Uterus (tissue), 4 donors: ENCODE results near the gene PAX2. TPM values are rescaled to one million over a fixed set of nuclear protein-coding genes. Genes with fewer than 3 reads are reported as not detected.

ENCODE experiments used
- DNase-seq, 2 donors: peaks; one replicate each; pipeline ENCODE4 v3.0.0-alpha.2; 2019 to 2020
- H3K27ac ChIP-seq, 2 donors: fragments of 200-600 bp; sonication (generic); 1 replicate in 1 of 2; 2 replicates in 1 of 2; pipeline ENCODE4 v1.5.1; 2016 to 2018
- H3K27me3 ChIP-seq, 2 donors: fragments of 200-600 bp; sonication (generic); one replicate each; pipeline ENCODE4 v1.5.1; 2018 to 2019; ENCODE audit warnings: control low read depth in 1 of 2
- H3K36me3 ChIP-seq, 2 donors: fragments of 200-600 bp; sonication (generic); one replicate each; pipeline ENCODE4 v1.5.1; 2019; ENCODE audit warnings: control low read depth in 1 of 2
- H3K4me1 ChIP-seq, 2 donors: fragments of 200-600 bp; sonication (generic); one replicate each; pipeline ENCODE4 v1.5.1; 2018 to 2019; ENCODE audit warnings: control low read depth in 1 of 2
- H3K4me3 ChIP-seq, 2 donors: fragments of 200-600 bp; sonication (generic); 1 replicate in 1 of 2; 2 replicates in 1 of 2; pipeline ENCODE4 v1.5.1; 2018 to 2019; ENCODE audit warnings: mild to moderate bottlenecking in 1 of 2
- H3K9me3 ChIP-seq, 2 donors: fragments of 200-600 bp; sonication (generic); one replicate each; pipeline ENCODE4 v1.5.1; 2019; ENCODE audit warnings: control low read depth in 1 of 2
- POLR2A ChIP-seq, 2 donors: fragments of 450-650 bp; IDR thresholded peaks; one replicate each; pipeline ENCODE4 v1.6.1; 2016; ENCODE audit warnings: antibody characterized with exemption in 2 of 2, mild to moderate bottlenecking in 1 of 2, moderate library complexity in 1 of 2
- intact Hi-C: fragments of 100-400 bp; cut with DNase I; formaldehyde crosslinking; loops from one replicate; pipeline ENCODE4 v1.15.1; 2023; ENCODE audit warnings: low total_unique reads
- total RNA-seq, 4 donors: library from RNA; depleted of rRNA in 3 of 4; stranded (reverse); fragments of >200 nt in 3 of 4; gene quantifications; one replicate each; pipeline versions ENCODE4 v1.1.0 to v1.2.4, GENCODE V29; 2014 to 2023
- TF ChIP-seq, protein P1 (sequence below), 4 experiments: fragments of 200-600 bp in 2 of 4; fragments of 450-650 bp in 2 of 4; sonication (generic) in 2 of 4; IDR thresholded peaks; one replicate each; pipeline ENCODE4 v1.5.1; 2016 to 2019; ENCODE audit warnings: antibody characterized with exemption in 4 of 4, mild to moderate bottlenecking in 2 of 4, moderate library complexity in 1 of 4
- donor health status: DM: yes; HTN: yes; CAD: no.

PAX2 gene
- total RNA-seq, 4 donors from 2014 or later: 0.64 to 39.7 (median 21.3) TPM; not detected in 1

DNA sequence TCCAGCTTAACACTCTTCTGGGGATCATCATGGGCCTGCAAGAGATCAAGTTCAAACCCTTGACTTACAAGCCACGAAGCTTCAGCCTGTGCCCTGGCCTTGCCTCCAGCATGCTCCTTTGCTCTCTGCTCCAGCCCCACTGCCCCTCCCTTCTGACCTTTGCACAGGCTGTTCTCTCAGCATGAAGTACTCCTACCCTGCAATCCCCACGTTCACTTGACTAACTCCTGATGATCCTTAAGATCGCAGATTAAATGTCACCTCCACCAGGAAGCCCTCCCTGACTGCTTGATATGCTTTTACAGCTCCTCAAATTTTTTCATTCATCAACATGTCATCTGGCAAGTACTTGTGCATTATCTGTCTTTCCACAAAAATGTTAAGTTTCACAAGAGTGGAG is 91.9 kb downstream of the PAX2 start:
- Histone ChIP-seq H3K27me3 (no peaks in the 10 kb centered on the region), H3K4me3 (no peak overlapping the region), H3K27ac (no peak overlapping the region), H3K9me3 (no peaks in the 10 kb centered on the region), H3K4me1 (no peaks in the 10 kb centered on the region), H3K36me3 (no peaks in the 10 kb centered on the region)
- no peak for DNase-seq
- intact Hi-C loops: no loop called here
- TF ChIP-seq, protein P1, sequence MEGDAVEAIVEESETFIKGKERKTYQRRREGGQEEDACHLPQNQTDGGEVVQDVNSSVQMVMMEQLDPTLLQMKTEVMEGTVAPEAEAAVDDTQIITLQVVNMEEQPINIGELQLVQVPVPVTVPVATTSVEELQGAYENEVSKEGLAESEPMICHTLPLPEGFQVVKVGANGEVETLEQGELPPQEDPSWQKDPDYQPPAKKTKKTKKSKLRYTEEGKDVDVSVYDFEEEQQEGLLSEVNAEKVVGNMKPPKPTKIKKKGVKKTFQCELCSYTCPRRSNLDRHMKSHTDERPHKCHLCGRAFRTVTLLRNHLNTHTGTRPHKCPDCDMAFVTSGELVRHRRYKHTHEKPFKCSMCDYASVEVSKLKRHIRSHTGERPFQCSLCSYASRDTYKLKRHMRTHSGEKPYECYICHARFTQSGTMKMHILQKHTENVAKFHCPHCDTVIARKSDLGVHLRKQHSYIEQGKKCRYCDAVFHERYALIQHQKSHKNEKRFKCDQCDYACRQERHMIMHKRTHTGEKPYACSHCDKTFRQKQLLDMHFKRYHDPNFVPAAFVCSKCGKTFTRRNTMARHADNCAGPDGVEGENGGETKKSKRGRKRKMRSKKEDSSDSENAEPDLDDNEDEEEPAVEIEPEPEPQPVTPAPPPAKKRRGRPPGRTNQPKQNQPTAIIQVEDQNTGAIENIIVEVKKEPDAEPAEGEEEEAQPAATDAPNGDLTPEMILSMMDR (IDR thresholded peaks at IDR 0.05): no peak
- no peak for TF ChIP-seq POLR2A (IDR thresholded peaks at IDR 0.05)

DNA sequence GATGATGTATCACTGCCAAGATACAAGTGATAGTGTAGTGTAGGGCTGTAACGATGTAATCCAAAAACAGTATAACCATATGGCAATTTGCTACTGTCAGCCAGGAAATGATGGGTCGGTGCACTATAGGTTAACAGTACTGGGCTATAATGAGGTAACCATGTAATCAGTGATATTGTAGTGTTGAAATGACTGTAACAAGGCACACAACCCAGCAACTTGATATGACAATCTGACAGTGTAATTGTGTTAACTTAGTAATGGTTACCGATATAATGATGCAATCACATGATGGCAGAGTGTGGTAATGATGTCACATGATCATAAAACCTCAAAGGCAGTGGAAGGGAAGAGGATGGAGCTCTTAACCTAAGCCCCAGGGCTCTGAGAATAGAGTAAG is 93.6 kb downstream of the PAX2 start:
- H3K27me3 ChIP-seq: peaks cover 0 to 3% of the 10 kb centered on the region in 2 donors

DNA sequence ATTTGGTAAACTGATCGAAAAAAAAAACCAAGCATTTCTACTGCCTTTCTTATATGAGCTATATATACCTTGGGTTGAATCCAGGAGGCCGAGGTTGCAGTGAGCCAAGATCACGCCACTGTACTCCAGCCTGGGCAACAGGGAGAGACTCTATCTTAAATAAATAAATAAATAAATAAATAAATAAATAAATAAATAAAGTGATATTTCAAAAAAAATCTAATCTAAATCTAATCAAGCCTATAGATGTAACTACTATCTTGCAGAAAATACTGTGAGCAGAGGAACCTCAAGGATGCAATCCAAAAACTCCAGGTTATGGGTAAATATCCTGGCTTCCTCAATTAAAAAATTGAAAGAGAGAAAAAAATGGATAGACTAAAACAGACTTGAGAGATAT is 96.1 kb downstream of the PAX2 start:
- no peaks in the 10 kb centered on the region for H3K4me1 ChIP-seq
- H3K36me3 ChIP-seq: no peaks in the 10 kb centered on the region
- peaks cover 0 to 10% of the 10 kb centered on the region in 2 donors for H3K27me3 ChIP-seq
- intact Hi-C loops: no loop called here
- no peak for DNase-seq
- no peaks in the 10 kb centered on the region for H3K9me3 ChIP-seq
- H3K27ac ChIP-seq: no peak overlapping the region
- no peak overlapping the region for H3K4me3 ChIP-seq
- no peak for TF ChIP-seq POLR2A (IDR thresholded peaks at IDR 0.05)
- TF ChIP-seq, protein P1 (IDR thresholded peaks at IDR 0.05): no peak

More for the DNA sequence above, 93.6 kb downstream of the PAX2 start:
- intact Hi-C loops: no loop called here
- Histone ChIP-seq H3K4me3 (no peak overlapping the region), H3K4me1 (no peaks in the 10 kb centered on the region), H3K27ac (no peak overlapping the region), H3K36me3 (no peaks in the 10 kb centered on the region), H3K9me3 (no peaks in the 10 kb centered on the region)
- TF ChIP-seq, protein P1 (IDR thresholded peaks at IDR 0.05): no peak
- TF ChIP-seq POLR2A (IDR thresholded peaks at IDR 0.05): no peak
- DNase-seq: no peak

DNA sequence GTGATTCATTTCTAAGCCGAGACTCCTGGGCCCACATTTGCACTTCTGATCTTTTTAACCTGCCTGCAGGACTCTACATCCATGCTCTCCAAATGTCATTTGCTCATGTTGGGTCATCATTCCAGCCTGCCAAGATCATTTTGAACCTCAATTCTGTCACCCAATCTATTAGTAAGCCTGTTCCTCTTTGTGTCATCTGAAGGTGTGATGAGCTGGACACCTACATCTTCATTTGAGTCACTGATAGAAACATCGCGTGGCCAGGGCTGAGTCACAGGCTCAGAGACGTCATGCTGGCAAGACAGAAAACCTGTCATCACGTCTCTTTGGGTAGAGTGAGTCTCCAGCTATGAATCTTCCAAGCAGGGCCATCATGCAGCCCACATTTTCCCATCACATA is 102.1 kb downstream of the PAX2 start:
- H3K4me1 ChIP-seq: no peaks in the 10 kb centered on the region
- H3K4me3 ChIP-seq: no peak overlapping the region
- H3K27ac ChIP-seq: no peak overlapping the region
- peaks cover 0 to 10% of the 10 kb centered on the region in 2 donors for H3K27me3 ChIP-seq
- intact Hi-C loops: no loop called here
- H3K9me3 ChIP-seq: no peaks in the 10 kb centered on the region
- TF ChIP-seq POLR2A (IDR thresholded peaks at IDR 0.05): no peak
- TF ChIP-seq, protein P1 (IDR thresholded peaks at IDR 0.05): no peak
- no peak for DNase-seq
- H3K36me3 ChIP-seq: no peaks in the 10 kb centered on the region

DNA sequence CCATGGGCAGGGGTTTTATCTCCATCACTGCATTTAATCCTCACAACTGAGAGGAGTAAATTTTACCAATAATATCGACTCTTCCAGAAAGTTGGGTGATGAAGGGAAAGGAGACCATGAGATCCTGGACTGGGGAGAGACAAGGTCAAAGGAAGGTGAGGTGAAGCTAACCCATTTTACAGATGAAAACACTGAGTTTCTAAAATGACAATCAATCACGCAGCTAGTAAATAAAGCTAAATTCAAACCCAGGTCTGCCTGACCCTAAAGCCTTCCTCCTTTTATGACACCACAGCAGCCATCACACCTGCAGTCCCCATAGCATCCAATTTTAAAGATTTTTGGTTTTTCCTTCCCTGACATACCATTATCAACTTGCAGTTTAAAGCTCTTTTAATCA is 103.4 kb downstream of the PAX2 start:
- H3K27ac ChIP-seq: no peak overlapping the region
- TF ChIP-seq POLR2A (IDR thresholded peaks at IDR 0.05): no peak
- TF ChIP-seq, protein P1 (IDR thresholded peaks at IDR 0.05): no peak
- no peak overlapping the region for H3K4me3 ChIP-seq
- peaks cover 0 to 7% of the 10 kb centered on the region in 2 donors for H3K27me3 ChIP-seq
- no peaks in the 10 kb centered on the region for H3K9me3 ChIP-seq
- intact Hi-C loops: no loop called here
- no peak for DNase-seq
- no peaks in the 10 kb centered on the region for H3K4me1 ChIP-seq
- no peaks in the 10 kb centered on the region for H3K36me3 ChIP-seq
